Measurements from ENCODE around the gene PCCA. TPM values are rescaled to one million over a fixed set of nuclear protein-coding genes. Genes with fewer than 3 reads are reported as not detected.

PCCA gene
- total RNA-seq, 1 donor from 2014 or later = 9.7 TPM

DNA sequence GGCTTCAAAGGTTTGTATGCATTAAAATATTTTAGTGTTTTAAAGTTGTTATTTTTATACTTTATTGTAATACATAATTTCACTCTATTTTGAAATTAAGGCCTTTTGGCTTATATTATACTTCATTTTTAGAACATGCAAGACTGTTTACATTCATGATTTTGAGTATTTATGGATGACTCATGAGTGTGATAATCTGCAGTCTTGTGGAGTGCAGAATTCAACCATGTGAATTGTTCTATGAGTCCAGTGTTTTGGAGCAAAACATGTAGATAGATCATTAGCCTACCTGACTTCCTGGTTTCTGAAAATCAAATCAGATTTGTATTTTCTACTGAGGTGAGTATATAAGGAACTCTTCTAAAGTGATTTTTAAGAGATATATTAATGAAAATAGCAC, 241.8 kb downstream of the PCCA start:
- H3K27ac Mint-ChIP-seq = no peak overlapping the region
- DNase-seq (ENCODE audit: low spot score) = no peak
- peaks cover 15% of the 10 kb centered on the region for H3K36me3 Mint-ChIP-seq (ENCODE audit: low read depth)
- H3K4me1 Mint-ChIP-seq (ENCODE audit: low read depth) = peaks cover 10% of the 10 kb centered on the region
- H3K27me3 Mint-ChIP-seq (ENCODE audit: insufficient read depth) = no peaks in the 10 kb centered on the region
- H3K9me3 Mint-ChIP-seq = peaks cover 9% of the 10 kb centered on the region
- no peak overlapping the region for H3K4me3 Mint-ChIP-seq
- intact Hi-C loops (cut with micrococcal nuclease) = loop anchor here (5.0 kb wide), 1 partner anchor 42 kb away; no protein-coding TSS in a partner anchor

DNA sequence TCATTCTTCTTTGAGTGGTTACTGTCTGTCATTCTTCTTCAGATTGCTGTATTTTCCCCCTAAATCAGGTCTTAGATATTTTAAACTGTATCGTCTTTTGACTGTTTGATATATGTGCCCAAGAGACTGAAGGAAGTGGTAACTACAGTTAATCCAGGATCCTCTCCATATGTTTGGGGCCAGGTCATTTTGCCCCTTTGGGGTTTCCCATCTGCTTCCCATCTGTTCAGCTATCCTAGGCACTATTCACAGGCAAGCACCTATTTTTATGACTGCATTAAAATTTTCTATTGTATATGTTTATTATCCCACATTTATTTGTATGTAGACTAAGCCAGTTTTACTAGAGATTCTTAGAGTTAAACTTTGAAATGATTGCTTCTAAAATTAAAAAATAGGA, 244.2 kb downstream of the PCCA start:
- no peak overlapping the region for H3K4me3 Mint-ChIP-seq
- H3K9me3 Mint-ChIP-seq = peaks cover 13% of the 10 kb centered on the region
- H3K27me3 Mint-ChIP-seq (ENCODE audit: insufficient read depth) = no peaks in the 10 kb centered on the region
- peaks cover 10% of the 10 kb centered on the region for H3K4me1 Mint-ChIP-seq (ENCODE audit: low read depth)
- DNase-seq (ENCODE audit: low spot score) = no peak
- intact Hi-C loops (cut with micrococcal nuclease) = loop anchor here (5.0 kb wide), 1 partner anchor 39 kb away; no protein-coding TSS in a partner anchor
- peaks cover 19% of the 10 kb centered on the region for H3K36me3 Mint-ChIP-seq (ENCODE audit: low read depth)
- H3K27ac Mint-ChIP-seq = no peak overlapping the region

DNA sequence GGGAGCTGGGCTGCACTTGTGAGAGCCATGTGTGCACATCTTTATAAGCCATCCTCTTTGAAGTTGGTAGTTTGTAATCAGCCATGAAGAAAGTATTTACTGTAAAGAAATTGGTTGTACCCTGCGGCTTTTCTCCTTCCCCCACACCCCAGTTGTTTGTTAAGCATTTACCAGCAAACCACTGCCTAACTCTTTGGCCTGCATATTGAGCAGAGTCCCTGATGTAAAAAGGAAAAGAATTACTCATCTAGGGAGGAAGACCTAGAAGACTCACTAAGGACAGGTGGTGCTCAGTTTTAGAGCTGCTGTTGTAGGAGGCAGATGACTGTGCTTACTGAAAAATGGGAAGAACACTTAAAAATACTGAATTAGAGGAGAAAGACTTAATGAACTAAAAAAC, 245.3 kb downstream of the PCCA start:
- H3K4me3 Mint-ChIP-seq = no peak overlapping the region
- DNase-seq (ENCODE audit: low spot score) = peak; percentile 23
- peaks cover 20% of the 10 kb centered on the region for H3K36me3 Mint-ChIP-seq (ENCODE audit: low read depth)
- H3K27ac Mint-ChIP-seq = peak overlapping the region; percentile 29
- peaks cover 10% of the 10 kb centered on the region for H3K4me1 Mint-ChIP-seq (ENCODE audit: low read depth)
- intact Hi-C loops (cut with micrococcal nuclease) = loop anchor here (2.0 to 5.0 kb wide), 2 partner anchors 38 to 59 kb away; no protein-coding TSS in a partner anchor
- peaks cover 21% of the 10 kb centered on the region for H3K9me3 Mint-ChIP-seq
- no peaks in the 10 kb centered on the region for H3K27me3 Mint-ChIP-seq (ENCODE audit: insufficient read depth)

DNA sequence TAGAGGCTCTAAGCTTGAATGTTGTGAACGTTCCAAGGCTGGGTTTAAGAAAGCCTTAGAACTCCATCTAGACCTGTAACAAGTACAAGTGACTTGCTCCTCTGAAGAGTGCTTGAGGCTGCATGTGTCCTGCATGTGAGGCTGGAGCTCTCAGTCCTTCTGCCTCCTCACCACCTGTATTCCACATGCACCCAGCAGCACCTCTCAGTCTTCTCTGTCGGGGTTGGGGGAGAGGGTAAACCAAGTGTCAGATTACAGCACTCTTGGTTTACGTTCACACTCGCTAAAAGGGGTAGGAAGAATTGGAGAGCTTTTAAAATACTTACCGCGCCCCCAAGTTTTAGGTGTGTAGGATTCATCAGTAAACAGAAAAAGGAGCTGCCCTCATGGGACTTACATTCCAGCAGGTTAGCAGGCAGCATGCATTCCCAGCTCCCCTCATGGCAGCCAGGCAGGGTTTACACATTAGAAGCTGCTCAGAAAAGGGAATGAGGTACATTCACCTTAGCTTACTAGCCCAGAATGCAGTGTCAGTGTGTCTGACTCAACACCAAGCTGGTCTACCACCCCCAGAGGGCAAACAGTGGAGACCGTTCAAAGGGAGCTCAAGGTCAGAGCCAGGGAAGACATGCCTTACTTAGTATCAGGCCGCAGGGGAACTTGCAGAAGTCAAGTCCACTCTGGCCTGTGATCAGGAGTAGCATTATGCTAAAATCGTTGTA, 248.1 kb downstream of the PCCA start:
- no peak for DNase-seq (ENCODE audit: low spot score)
- peaks cover 30% of the 10 kb centered on the region for H3K4me1 Mint-ChIP-seq (ENCODE audit: low read depth)
- no peaks in the 10 kb centered on the region for H3K27me3 Mint-ChIP-seq (ENCODE audit: insufficient read depth)
- H3K9me3 Mint-ChIP-seq = peaks cover 21% of the 10 kb centered on the region
- peaks cover 22% of the 10 kb centered on the region for H3K36me3 Mint-ChIP-seq (ENCODE audit: low read depth)
- no peak overlapping the region for H3K4me3 Mint-ChIP-seq
- no peak overlapping the region for H3K27ac Mint-ChIP-seq
- intact Hi-C loops (cut with micrococcal nuclease) = no loop called here

DNA sequence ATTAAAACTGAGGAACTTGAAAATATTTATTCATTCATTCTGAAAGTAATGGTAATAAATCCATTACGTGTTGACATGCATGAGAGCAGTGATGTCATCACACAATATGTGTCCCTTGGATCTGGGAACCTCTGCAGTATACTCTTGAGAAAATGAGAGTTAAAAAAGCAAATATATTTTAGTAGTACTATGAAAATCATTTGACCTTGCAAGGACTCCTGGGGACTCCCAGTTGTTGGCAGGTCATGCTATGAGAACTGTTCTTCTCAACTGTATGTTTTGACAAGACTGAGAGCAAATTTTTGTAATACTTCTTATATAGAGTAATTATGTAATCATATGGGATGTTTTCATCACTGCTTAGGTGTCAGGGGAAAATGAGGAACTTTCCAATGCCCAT, 249.4 kb downstream of the PCCA start:
- peaks cover 21% of the 10 kb centered on the region for H3K9me3 Mint-ChIP-seq
- intact Hi-C loops (cut with micrococcal nuclease) = no loop called here
- peaks cover 2% of the 10 kb centered on the region for H3K27me3 Mint-ChIP-seq (ENCODE audit: insufficient read depth)
- no peak for DNase-seq (ENCODE audit: low spot score)
- no peak overlapping the region for H3K4me3 Mint-ChIP-seq
- peaks cover 26% of the 10 kb centered on the region for H3K36me3 Mint-ChIP-seq (ENCODE audit: low read depth)
- no peak overlapping the region for H3K27ac Mint-ChIP-seq
- peaks cover 30% of the 10 kb centered on the region for H3K4me1 Mint-ChIP-seq (ENCODE audit: low read depth)

DNA sequence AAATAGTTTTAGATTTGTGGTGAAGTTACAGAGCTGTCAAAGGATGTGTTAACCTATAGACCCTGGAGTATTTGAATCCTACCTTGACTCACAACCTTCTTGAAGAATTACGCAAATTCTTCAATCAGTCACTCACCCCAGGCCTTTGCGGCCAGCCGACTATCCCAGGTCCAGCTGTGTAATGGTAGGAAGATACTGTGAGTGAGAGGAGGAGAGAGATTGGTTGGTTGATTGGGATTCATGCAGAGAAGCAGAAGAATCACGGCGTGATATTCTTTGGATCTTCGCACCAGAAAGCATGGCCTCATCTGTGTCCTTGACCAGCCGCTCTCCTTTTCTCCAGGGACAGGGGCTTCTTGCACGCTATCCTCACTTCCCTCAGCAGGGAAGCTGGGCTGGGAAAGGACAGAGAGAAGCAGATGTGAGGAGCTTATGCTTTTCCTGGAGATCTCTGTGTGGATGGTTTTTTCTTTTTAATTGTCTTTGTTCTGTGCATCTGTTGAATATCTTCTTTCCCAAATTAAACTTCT, 250.6 kb downstream of the PCCA start:
- no peak overlapping the region for H3K4me3 Mint-ChIP-seq
- DNase-seq (ENCODE audit: low spot score) = no peak
- H3K4me1 Mint-ChIP-seq (ENCODE audit: low read depth) = peaks cover 22% of the 10 kb centered on the region
- peaks cover 26% of the 10 kb centered on the region for H3K36me3 Mint-ChIP-seq (ENCODE audit: low read depth)
- H3K27me3 Mint-ChIP-seq (ENCODE audit: insufficient read depth) = peaks cover 2% of the 10 kb centered on the region
- H3K27ac Mint-ChIP-seq = no peak overlapping the region
- peaks cover 18% of the 10 kb centered on the region for H3K9me3 Mint-ChIP-seq
- intact Hi-C loops (cut with micrococcal nuclease) = no loop called here

DNA sequence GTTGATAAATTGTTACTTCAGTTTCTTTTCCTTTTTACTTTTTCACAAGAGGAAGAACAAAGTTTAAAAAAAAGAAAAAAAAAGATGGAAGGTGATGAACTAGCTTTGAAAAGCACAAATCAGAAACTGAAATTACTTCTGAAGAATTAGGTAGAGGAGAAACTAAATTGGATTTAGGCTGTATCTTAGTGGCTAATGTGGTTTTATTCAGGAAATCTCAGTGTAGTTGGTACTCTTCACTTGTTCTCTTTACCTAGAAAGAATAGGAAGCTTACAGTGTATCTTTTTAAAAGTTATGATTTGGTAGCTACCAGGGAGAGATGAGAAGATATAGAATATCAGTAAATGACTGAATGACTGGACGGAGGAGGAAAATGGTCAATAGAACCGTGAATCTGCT, 252.0 kb downstream of the PCCA start:
- Mint-ChIP-seq H3K4me1 (ENCODE audit: low read depth) (peaks cover 27% of the 10 kb centered on the region), H3K27ac (no peak overlapping the region), H3K36me3 (ENCODE audit: low read depth) (peaks cover 21% of the 10 kb centered on the region), H3K4me3 (no peak overlapping the region), H3K9me3 (peaks cover 12% of the 10 kb centered on the region), H3K27me3 (ENCODE audit: insufficient read depth) (peaks cover 2% of the 10 kb centered on the region)
- no peak for DNase-seq (ENCODE audit: low spot score)
- intact Hi-C loops (cut with micrococcal nuclease) = loop anchor here (2.0 to 5.0 kb wide), 3 partner anchors 54 to 684 kb away; no protein-coding TSS in a partner anchor

DNA sequence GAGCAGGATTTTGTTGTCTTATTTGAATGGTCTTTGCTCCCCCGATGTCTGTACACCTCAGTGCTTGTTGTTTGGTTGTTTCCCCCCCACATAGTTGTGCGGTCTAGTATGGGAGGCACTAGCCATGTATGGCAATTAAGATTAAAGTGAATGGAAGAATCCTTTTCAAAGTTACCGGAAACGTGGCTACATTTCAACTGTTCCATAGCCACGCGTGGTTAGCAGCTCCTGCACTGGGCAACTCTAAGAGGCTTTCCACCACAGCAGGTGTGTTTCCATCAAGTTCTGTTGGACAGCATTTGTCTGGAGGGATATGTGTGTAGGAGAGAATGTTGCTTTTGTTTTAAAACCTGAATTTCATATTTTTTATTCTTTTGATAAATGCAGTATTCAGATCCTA, 252.4 kb downstream of the PCCA start:
- peaks cover 2% of the 10 kb centered on the region for H3K27me3 Mint-ChIP-seq (ENCODE audit: insufficient read depth)
- H3K4me1 Mint-ChIP-seq (ENCODE audit: low read depth) = peaks cover 27% of the 10 kb centered on the region
- no peak for DNase-seq (ENCODE audit: low spot score)
- peaks cover 12% of the 10 kb centered on the region for H3K9me3 Mint-ChIP-seq
- H3K27ac Mint-ChIP-seq = no peak overlapping the region
- peaks cover 20% of the 10 kb centered on the region for H3K36me3 Mint-ChIP-seq (ENCODE audit: low read depth)
- intact Hi-C loops (cut with micrococcal nuclease) = loop anchor here (2.0 to 5.0 kb wide), 3 partner anchors 53 to 684 kb away; no protein-coding TSS in a partner anchor
- peak overlapping the region; percentile 52 for H3K4me3 Mint-ChIP-seq

DNA sequence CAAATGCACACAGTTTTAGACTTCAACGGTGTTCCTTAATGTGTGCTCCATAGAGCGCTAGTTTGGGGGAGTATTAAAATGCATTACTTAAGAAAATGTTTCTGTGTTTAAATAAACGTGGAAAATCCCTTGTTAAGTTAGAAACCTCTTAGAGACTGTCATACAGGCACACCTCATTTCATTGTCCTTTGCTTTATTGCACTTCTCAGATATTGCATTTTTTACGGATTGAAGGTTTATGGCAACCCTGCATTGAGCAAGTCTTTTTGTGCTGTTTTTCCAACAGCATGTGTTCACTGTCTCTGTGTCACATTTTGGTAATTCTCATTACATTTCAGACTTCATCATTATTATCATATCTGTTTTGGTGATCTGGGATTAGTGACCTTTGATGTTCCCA, 255.7 kb downstream of the PCCA start:
- no peaks in the 10 kb centered on the region for H3K9me3 Mint-ChIP-seq
- no peak for DNase-seq (ENCODE audit: low spot score)
- peaks cover 2% of the 10 kb centered on the region for H3K27me3 Mint-ChIP-seq (ENCODE audit: insufficient read depth)
- peaks cover 27% of the 10 kb centered on the region for H3K4me1 Mint-ChIP-seq (ENCODE audit: low read depth)
- peaks cover 17% of the 10 kb centered on the region for H3K36me3 Mint-ChIP-seq (ENCODE audit: low read depth)
- no peak overlapping the region for H3K4me3 Mint-ChIP-seq
- intact Hi-C loops (cut with micrococcal nuclease) = loop anchor here (5.0 kb wide), 2 partner anchors 88 to 687 kb away; no protein-coding TSS in a partner anchor
- no peak overlapping the region for H3K27ac Mint-ChIP-seq

DNA sequence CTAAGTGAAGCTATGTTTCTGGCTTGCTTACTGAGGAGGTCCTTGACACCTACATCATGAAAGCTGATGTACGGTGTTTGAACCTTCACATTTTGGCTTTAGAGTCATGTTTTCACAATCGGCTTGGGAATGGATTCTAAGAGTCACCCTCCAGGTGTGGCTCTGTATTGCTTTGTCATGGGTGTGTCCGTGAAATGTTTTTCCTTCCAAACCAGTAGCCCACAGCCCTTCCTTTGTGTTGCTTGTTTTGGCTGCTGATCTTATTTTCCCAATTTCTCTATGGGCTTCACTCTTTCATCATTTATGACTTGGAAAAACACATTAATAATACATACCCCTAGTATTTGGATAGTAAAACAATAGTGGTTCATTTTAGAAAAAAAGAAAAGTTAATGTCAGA, 259.1 kb downstream of the PCCA start:
- no peaks in the 10 kb centered on the region for H3K9me3 Mint-ChIP-seq
- peaks cover 7% of the 10 kb centered on the region for H3K4me1 Mint-ChIP-seq (ENCODE audit: low read depth)
- intact Hi-C loops (cut with micrococcal nuclease) = no loop called here
- H3K36me3 Mint-ChIP-seq (ENCODE audit: low read depth) = peaks cover 12% of the 10 kb centered on the region
- H3K27ac Mint-ChIP-seq = no peak overlapping the region
- H3K4me3 Mint-ChIP-seq = no peak overlapping the region
- no peaks in the 10 kb centered on the region for H3K27me3 Mint-ChIP-seq (ENCODE audit: insufficient read depth)
- no peak for DNase-seq (ENCODE audit: low spot score)

DNA sequence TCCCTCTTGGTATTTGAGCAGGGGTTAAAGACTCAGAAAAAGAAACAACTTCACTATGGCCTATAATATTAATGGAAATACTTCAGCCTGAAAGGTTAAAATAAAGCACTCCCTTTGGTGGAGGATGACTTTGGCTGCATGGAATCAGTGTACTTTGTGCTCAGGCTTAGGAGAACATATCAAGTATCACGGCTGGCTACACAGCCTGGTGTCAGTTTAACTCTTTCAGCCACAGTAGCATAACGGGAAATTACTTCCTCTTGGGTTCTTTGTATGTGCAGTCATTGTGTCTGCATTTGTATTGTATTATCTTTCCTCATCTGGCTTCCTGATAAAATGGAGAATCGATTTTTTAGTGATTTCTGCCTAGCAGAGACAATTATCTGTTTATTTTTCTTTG, 260.7 kb downstream of the PCCA start:
- no peaks in the 10 kb centered on the region for H3K9me3 Mint-ChIP-seq
- H3K27me3 Mint-ChIP-seq (ENCODE audit: insufficient read depth) = no peaks in the 10 kb centered on the region
- DNase-seq (ENCODE audit: low spot score) = no peak
- H3K36me3 Mint-ChIP-seq (ENCODE audit: low read depth) = peaks cover 7% of the 10 kb centered on the region
- no peak overlapping the region for H3K4me3 Mint-ChIP-seq
- intact Hi-C loops (cut with micrococcal nuclease) = no loop called here
- H3K4me1 Mint-ChIP-seq (ENCODE audit: low read depth) = peaks cover 7% of the 10 kb centered on the region
- H3K27ac Mint-ChIP-seq = no peak overlapping the region

DNA sequence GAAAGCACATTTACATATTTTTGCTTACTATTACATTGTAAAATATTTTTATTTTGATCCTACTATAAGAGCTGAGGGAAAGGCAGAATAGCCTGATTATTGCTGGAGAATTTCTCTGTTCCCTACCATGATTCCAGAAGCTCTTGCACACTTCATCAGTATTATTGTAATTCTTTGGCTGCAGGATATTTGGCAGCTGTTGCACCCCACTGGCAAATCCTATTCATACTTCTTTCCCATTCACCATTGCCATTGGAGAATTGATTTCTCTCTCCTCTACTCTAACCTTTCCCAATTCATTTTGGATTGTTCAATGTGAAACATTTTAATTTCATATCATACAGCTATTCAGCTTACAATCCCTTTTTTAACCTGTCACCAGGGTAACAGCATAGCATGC, 261.7 kb downstream of the PCCA start:
- intact Hi-C loops (cut with micrococcal nuclease) = no loop called here
- DNase-seq (ENCODE audit: low spot score) = no peak
- Mint-ChIP-seq H3K36me3 (ENCODE audit: low read depth) (peaks cover 3% of the 10 kb centered on the region), H3K27me3 (ENCODE audit: insufficient read depth) (no peaks in the 10 kb centered on the region), H3K4me1 (ENCODE audit: low read depth) (no peaks in the 10 kb centered on the region), H3K27ac (no peak overlapping the region), H3K4me3 (no peak overlapping the region), H3K9me3 (no peaks in the 10 kb centered on the region)

DNA sequence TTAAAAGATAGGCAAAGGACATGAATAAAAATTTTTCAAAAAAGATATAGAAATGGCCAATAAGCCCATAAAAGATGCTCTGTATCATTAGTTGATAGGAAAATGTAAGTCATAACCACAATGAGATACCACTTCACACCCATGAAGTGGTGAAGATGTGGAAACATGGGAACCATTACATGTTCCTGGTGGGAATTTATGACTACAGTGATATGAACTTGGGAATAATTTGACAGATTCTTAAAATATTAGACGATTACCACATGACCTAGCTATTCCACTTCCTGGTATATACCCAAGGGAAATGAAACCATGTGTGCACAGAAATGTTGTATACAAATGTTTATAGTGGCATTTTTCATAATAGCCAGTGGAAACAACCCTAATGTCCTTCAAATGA, 267.5 kb downstream of the PCCA start:
- no peak overlapping the region for H3K27ac Mint-ChIP-seq
- intact Hi-C loops (cut with micrococcal nuclease) = no loop called here
- no peaks in the 10 kb centered on the region for H3K27me3 Mint-ChIP-seq (ENCODE audit: insufficient read depth)
- no peaks in the 10 kb centered on the region for H3K4me1 Mint-ChIP-seq (ENCODE audit: low read depth)
- peaks cover 4% of the 10 kb centered on the region for H3K36me3 Mint-ChIP-seq (ENCODE audit: low read depth)
- DNase-seq (ENCODE audit: low spot score) = no peak
- no peak overlapping the region for H3K4me3 Mint-ChIP-seq
- H3K9me3 Mint-ChIP-seq = no peaks in the 10 kb centered on the region

Data from activated T-helper 1 cell treated with anti-CD3 and anti-CD28 coated beads, Interleukin-12 subunit alpha, Interleukin-12 subunit beta, Interleukin-2, Interleukin-4 antibody, amounts not matched to agents 30 ng/mL and 10 ng/mL and 1 ng/mL, durations not matched to agents 14 hours and 24 hours and 36 hours (primary cell).